GM23338 (cell line): ENCODE data around the gene CMIP. TPM values are rescaled to one million over a fixed set of nuclear protein-coding genes. Genes with fewer than 3 reads are reported as not detected.

Source experiments
- ATAC-seq: fragments of 200-7000 bp; cut with Tn5 transposase; 3 replicates; pipeline ENCODE4 v1.9.1; 2020
- DNase-seq: peaks from one replicate; pipeline ENCODE4 v3.0.0-alpha.2; 2015; ENCODE audit warnings: low spot score
- H2AFZ ChIP-seq: fragments of 200-600 bp; sonication (generic); 2 replicates; pipeline ENCODE4 v1.8.0; 2016; ENCODE audit warnings: antibody characterized with exemption, mild to moderate bottlenecking, moderate library complexity
- H3F3A ChIP-seq: fragments of 200-600 bp; sonication (generic); replicated peaks from 2 replicates; pipeline ENCODE4 v1.8.0; 2017; ENCODE audit warnings: antibody characterized with exemption, mixed run types, low read depth
- H3K27ac ChIP-seq: fragments of 200-600 bp; sonication (generic); 2 replicates; pipeline ENCODE4 v1.6.1; 2016; ENCODE audit warnings: low read depth
- H3K27me3 ChIP-seq: fragments of 200-600 bp; sonication (generic); 2 replicates; pipeline ENCODE4 v1.8.0; 2016; ENCODE audit warnings: mild to moderate bottlenecking, mixed run types, moderate library complexity; ENCODE audit not compliant: insufficient read depth
- H3K36me3 ChIP-seq: fragments of 200-600 bp; sonication (generic); 2 replicates; pipeline ENCODE4 v1.8.0; 2016; ENCODE audit warnings: mild to moderate bottlenecking; ENCODE audit not compliant: insufficient read depth
- H3K4me1 ChIP-seq: fragments of 200-600 bp; sonication (generic); 2 replicates; pipeline ENCODE4 v1.8.0; 2016; ENCODE audit warnings: mild to moderate bottlenecking, moderate library complexity; ENCODE audit not compliant: insufficient read depth
- H3K4me2 ChIP-seq: fragments of 200-600 bp; sonication (generic); 2 replicates; pipeline ENCODE4 v1.7.1; 2017; ENCODE audit warnings: mixed run types
- H3K4me3 ChIP-seq: fragments of 200-600 bp; sonication (generic); 2 replicates; pipeline ENCODE4 v1.6.1; 2016; ENCODE audit warnings: mixed run types
- H3K79me2 ChIP-seq: fragments of 200-600 bp; sonication (generic); replicated peaks from 2 replicates; pipeline ENCODE4 v1.8.0; 2017; ENCODE audit warnings: mild to moderate bottlenecking; ENCODE audit not compliant: insufficient read depth
- H3K9me2 ChIP-seq: fragments of 200-600 bp; sonication (generic); 2 replicates; pipeline ENCODE4 v1.8.0; 2017; ENCODE audit not compliant: insufficient read depth
- H4K20me1 ChIP-seq: fragments of 200-600 bp; sonication (generic); replicated peaks from 2 replicates; pipeline ENCODE4 v1.8.0; 2017; ENCODE audit warnings: mild to moderate bottlenecking; ENCODE audit not compliant: insufficient read depth
- H3K27ac Mint-ChIP-seq: 2 replicates; pipeline ENCODE4 v1.8.0; 2020; ENCODE audit warnings: inconsistent platforms, mild to moderate bottlenecking, moderate library complexity, mixed read lengths
- H3K27me3 Mint-ChIP-seq: 3 replicates; pipeline ENCODE4 v1.8.0; 2022; ENCODE audit warnings: low read depth, mild to moderate bottlenecking, moderate library complexity, mixed read lengths, inconsistent platforms; ENCODE audit not compliant: insufficient read depth, poor library complexity
- H3K36me3 Mint-ChIP-seq: 3 replicates; pipeline ENCODE4 v1.8.0; 2021; ENCODE audit warnings: low read depth, mild to moderate bottlenecking, inconsistent platforms, moderate library complexity, mixed read lengths
- H3K4me1 Mint-ChIP-seq: 3 replicates; pipeline ENCODE4 v1.8.0; 2020; ENCODE audit warnings: mild to moderate bottlenecking, inconsistent platforms, mixed read lengths
- H3K4me3 Mint-ChIP-seq: 3 replicates; pipeline ENCODE4 v1.8.0; 2021; ENCODE audit warnings: moderate library complexity, mild to moderate bottlenecking, inconsistent platforms, mixed read lengths
- H3K9me3 Mint-ChIP-seq: 3 replicates; pipeline ENCODE4 v1.8.0; 2020; ENCODE audit warnings: moderate library complexity, mild to moderate bottlenecking, inconsistent platforms, mixed read lengths
- CREB1 ChIP-seq: fragments of 250-450 bp; sonication (Bioruptor Pico); IDR thresholded peaks from 2 replicates; pipeline ENCODE4 v1.5.0; 2020; ENCODE audit warnings: low read depth, mild to moderate bottlenecking, moderate library complexity
- EZH2 ChIP-seq: fragments of 200-600 bp; sonication (generic); IDR thresholded peaks from one replicate; pipeline ENCODE4 v1.8.0; 2017; ENCODE audit warnings: antibody characterized with exemption, mild to moderate bottlenecking, low read depth; ENCODE audit not compliant: unreplicated experiment
- EZH2phosphoT487 ChIP-seq: fragments of 200-600 bp; sonication (generic); IDR thresholded peaks from one replicate; pipeline ENCODE4 v1.8.1; 2018; ENCODE audit warnings: antibody characterized with exemption; ENCODE audit not compliant: unreplicated experiment
- JUNB ChIP-seq: IDR thresholded peaks from one replicate; pipeline ENCODE4 v1.6.1; 2016; ENCODE audit warnings: antibody characterized with exemption; ENCODE audit not compliant: unreplicated experiment
- NANOG ChIP-seq: IDR thresholded peaks from 2 replicates; pipeline ENCODE4 v1.6.1; 2016; ENCODE audit warnings: antibody characterized with exemption, borderline replicate concordance
- POLR2AphosphoS5 ChIP-seq: IDR thresholded peaks from 2 replicates; pipeline ENCODE4 v1.6.1; 2016; ENCODE audit warnings: antibody characterized with exemption, low read depth
- STAT1 ChIP-seq: IDR thresholded peaks from one replicate; pipeline ENCODE4 v1.6.1; 2016; ENCODE audit warnings: antibody characterized with exemption; ENCODE audit not compliant: unreplicated experiment
- ZNF114 ChIP-seq: fragments of 250-450 bp; sonication (Bioruptor Pico); IDR thresholded peaks from 2 replicates; pipeline ENCODE4 v1.5.0; 2020; ENCODE audit warnings: mild to moderate bottlenecking, moderate library complexity
- ZNF331 ChIP-seq: fragments of 250-450 bp; sonication (Bioruptor Pico); IDR thresholded peaks from 2 replicates; pipeline ENCODE4 v1.5.0; 2020; ENCODE audit warnings: low read depth, mild to moderate bottlenecking, moderate library complexity
- polyA plus RNA-seq: library from polyadenylated mRNA; unstranded; fragments of >200 nt; fragmentation: Nextera tagmentation; extraction: Ambion mirVana; gene quantifications from 2 replicates; pipeline ENCODE4 v1.2.1, GENCODE V29; 2016
- total RNA-seq: library from RNA; depleted of rRNA; stranded (reverse); fragments of >200 nt; shearing (Covaris generic); gene quantifications from 2 replicates; pipeline ENCODE4 v1.2.3, GENCODE V29; 2014
- TF ChIP-seq, protein P1 (sequence below), 2 experiments: fragments of 200-600 bp in 1 of 2; sonication (generic) in 1 of 2; conservative IDR thresholded peaks; 2 replicates each; pipeline versions ENCODE4 v1.5.1 to v1.6.1; 2016 to 2017; ENCODE audit warnings: antibody characterized with exemption in 2 of 2, low read depth in 2 of 2, mild to moderate bottlenecking in 2 of 2, moderate library complexity in 1 of 2
- TF ChIP-seq, protein P2 (sequence below): IDR thresholded peaks from one replicate; pipeline ENCODE4 v1.6.1; 2018; ENCODE audit warnings: antibody characterized with exemption; ENCODE audit not compliant: unreplicated experiment
- TF ChIP-seq, protein P3 (sequence below): fragments of 250-450 bp; sonication (Bioruptor Pico); IDR thresholded peaks from 2 replicates; pipeline ENCODE4 v1.5.0; 2020; ENCODE audit warnings: mild to moderate bottlenecking, moderate library complexity
- TF ChIP-seq, protein P4 (sequence below): IDR thresholded peaks from 2 replicates; pipeline ENCODE4 v1.6.1; 2016; ENCODE audit warnings: antibody characterized with exemption

The CMIP gene
- total and polyA plus RNA-seq, 2 experiments from 2014 or later, result 9.5 to 62.3 TPM

DNA sequence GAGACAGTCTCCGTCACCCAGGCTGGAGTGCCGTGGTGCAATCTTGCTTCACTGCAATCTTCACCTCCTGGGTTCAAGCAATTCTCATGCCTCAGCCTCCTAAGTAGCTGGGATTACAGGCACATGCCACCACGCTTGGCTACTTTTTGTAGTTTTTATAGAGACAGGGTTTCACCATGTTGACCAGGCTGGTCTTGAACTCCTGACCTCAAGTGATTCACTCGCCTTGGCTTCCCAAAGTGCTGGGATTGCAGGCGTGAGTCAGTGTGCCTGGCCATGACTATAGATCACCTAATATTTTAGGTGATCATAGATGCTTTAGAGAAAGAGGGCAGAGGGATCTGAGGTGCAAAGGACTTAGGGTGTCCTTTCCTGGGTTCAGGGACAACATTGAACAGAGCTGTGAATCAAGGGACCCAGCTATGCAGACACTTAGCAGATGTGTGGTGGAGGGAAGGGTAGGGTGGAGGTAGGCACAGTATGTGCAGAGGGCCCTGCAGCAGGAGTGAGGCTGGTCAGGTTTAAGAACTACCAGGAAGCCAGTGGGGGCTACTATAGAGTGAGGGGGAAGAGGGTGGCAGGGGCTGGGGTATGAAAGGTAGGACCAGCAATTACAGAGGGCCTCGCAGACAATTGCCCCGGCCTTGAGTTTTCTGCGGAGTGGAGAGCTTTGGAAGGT, 116.5 kb downstream of the CMIP start:
- peaks cover 38% of the 10 kb centered on the region for H4K20me1 ChIP-seq
- H3K4me1 Mint-ChIP-seq, result peaks cover 11% of the 10 kb centered on the region

More for the DNA sequence above, 116.5 kb downstream of the CMIP start:
- no peaks in the 10 kb centered on the region for H3K4me1 ChIP-seq
- peaks cover 5% of the 10 kb centered on the region for H3K27me3 Mint-ChIP-seq
- H3K27ac ChIP-seq, result no peak overlapping the region
- H2AFZ ChIP-seq, result no peak overlapping the region
- H3K36me3 Mint-ChIP-seq, result no peaks in the 10 kb centered on the region; the same call in 2 of the 3 replicates
- no peak for ATAC-seq
- DNase-seq, result no peak
- peaks cover 84% of the 10 kb centered on the region for H3K79me2 ChIP-seq
- no peaks in the 10 kb centered on the region for H3K9me2 ChIP-seq
- no peak overlapping the region for H3K27ac Mint-ChIP-seq
- H3K36me3 ChIP-seq, result no peaks in the 10 kb centered on the region
- no peaks in the 10 kb centered on the region for H3K27me3 ChIP-seq
- H3K4me3 Mint-ChIP-seq, result no peak overlapping the region
- H3F3A ChIP-seq, result no peaks in the 10 kb centered on the region
- H3K9me3 Mint-ChIP-seq, result no peaks in the 10 kb centered on the region
- no peak overlapping the region for H3K4me3 ChIP-seq
- TF ChIP-seq, protein P1, sequence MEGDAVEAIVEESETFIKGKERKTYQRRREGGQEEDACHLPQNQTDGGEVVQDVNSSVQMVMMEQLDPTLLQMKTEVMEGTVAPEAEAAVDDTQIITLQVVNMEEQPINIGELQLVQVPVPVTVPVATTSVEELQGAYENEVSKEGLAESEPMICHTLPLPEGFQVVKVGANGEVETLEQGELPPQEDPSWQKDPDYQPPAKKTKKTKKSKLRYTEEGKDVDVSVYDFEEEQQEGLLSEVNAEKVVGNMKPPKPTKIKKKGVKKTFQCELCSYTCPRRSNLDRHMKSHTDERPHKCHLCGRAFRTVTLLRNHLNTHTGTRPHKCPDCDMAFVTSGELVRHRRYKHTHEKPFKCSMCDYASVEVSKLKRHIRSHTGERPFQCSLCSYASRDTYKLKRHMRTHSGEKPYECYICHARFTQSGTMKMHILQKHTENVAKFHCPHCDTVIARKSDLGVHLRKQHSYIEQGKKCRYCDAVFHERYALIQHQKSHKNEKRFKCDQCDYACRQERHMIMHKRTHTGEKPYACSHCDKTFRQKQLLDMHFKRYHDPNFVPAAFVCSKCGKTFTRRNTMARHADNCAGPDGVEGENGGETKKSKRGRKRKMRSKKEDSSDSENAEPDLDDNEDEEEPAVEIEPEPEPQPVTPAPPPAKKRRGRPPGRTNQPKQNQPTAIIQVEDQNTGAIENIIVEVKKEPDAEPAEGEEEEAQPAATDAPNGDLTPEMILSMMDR (conservative IDR thresholded peaks at IDR 0.05; ENCODE audit: low read depth in 2 of 2), result no peak
- TF ChIP-seq EZH2phosphoT487, result no peak
- TF ChIP-seq JUNB, result no peak
- no peak for TF ChIP-seq CREB1 (CRISPR knock-in tag)
- no peak for TF ChIP-seq NANOG
- TF ChIP-seq STAT1, result no peak
- no peak for TF ChIP-seq POLR2AphosphoS5
- no peak for TF ChIP-seq EZH2
- TF ChIP-seq, protein P2, sequence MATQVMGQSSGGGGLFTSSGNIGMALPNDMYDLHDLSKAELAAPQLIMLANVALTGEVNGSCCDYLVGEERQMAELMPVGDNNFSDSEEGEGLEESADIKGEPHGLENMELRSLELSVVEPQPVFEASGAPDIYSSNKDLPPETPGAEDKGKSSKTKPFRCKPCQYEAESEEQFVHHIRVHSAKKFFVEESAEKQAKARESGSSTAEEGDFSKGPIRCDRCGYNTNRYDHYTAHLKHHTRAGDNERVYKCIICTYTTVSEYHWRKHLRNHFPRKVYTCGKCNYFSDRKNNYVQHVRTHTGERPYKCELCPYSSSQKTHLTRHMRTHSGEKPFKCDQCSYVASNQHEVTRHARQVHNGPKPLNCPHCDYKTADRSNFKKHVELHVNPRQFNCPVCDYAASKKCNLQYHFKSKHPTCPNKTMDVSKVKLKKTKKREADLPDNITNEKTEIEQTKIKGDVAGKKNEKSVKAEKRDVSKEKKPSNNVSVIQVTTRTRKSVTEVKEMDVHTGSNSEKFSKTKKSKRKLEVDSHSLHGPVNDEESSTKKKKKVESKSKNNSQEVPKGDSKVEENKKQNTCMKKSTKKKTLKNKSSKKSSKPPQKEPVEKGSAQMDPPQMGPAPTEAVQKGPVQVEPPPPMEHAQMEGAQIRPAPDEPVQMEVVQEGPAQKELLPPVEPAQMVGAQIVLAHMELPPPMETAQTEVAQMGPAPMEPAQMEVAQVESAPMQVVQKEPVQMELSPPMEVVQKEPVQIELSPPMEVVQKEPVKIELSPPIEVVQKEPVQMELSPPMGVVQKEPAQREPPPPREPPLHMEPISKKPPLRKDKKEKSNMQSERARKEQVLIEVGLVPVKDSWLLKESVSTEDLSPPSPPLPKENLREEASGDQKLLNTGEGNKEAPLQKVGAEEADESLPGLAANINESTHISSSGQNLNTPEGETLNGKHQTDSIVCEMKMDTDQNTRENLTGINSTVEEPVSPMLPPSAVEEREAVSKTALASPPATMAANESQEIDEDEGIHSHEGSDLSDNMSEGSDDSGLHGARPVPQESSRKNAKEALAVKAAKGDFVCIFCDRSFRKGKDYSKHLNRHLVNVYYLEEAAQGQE, result no peak
- TF ChIP-seq ZNF114 (CRISPR knock-in tag), result no peak
- TF ChIP-seq, protein P3, sequence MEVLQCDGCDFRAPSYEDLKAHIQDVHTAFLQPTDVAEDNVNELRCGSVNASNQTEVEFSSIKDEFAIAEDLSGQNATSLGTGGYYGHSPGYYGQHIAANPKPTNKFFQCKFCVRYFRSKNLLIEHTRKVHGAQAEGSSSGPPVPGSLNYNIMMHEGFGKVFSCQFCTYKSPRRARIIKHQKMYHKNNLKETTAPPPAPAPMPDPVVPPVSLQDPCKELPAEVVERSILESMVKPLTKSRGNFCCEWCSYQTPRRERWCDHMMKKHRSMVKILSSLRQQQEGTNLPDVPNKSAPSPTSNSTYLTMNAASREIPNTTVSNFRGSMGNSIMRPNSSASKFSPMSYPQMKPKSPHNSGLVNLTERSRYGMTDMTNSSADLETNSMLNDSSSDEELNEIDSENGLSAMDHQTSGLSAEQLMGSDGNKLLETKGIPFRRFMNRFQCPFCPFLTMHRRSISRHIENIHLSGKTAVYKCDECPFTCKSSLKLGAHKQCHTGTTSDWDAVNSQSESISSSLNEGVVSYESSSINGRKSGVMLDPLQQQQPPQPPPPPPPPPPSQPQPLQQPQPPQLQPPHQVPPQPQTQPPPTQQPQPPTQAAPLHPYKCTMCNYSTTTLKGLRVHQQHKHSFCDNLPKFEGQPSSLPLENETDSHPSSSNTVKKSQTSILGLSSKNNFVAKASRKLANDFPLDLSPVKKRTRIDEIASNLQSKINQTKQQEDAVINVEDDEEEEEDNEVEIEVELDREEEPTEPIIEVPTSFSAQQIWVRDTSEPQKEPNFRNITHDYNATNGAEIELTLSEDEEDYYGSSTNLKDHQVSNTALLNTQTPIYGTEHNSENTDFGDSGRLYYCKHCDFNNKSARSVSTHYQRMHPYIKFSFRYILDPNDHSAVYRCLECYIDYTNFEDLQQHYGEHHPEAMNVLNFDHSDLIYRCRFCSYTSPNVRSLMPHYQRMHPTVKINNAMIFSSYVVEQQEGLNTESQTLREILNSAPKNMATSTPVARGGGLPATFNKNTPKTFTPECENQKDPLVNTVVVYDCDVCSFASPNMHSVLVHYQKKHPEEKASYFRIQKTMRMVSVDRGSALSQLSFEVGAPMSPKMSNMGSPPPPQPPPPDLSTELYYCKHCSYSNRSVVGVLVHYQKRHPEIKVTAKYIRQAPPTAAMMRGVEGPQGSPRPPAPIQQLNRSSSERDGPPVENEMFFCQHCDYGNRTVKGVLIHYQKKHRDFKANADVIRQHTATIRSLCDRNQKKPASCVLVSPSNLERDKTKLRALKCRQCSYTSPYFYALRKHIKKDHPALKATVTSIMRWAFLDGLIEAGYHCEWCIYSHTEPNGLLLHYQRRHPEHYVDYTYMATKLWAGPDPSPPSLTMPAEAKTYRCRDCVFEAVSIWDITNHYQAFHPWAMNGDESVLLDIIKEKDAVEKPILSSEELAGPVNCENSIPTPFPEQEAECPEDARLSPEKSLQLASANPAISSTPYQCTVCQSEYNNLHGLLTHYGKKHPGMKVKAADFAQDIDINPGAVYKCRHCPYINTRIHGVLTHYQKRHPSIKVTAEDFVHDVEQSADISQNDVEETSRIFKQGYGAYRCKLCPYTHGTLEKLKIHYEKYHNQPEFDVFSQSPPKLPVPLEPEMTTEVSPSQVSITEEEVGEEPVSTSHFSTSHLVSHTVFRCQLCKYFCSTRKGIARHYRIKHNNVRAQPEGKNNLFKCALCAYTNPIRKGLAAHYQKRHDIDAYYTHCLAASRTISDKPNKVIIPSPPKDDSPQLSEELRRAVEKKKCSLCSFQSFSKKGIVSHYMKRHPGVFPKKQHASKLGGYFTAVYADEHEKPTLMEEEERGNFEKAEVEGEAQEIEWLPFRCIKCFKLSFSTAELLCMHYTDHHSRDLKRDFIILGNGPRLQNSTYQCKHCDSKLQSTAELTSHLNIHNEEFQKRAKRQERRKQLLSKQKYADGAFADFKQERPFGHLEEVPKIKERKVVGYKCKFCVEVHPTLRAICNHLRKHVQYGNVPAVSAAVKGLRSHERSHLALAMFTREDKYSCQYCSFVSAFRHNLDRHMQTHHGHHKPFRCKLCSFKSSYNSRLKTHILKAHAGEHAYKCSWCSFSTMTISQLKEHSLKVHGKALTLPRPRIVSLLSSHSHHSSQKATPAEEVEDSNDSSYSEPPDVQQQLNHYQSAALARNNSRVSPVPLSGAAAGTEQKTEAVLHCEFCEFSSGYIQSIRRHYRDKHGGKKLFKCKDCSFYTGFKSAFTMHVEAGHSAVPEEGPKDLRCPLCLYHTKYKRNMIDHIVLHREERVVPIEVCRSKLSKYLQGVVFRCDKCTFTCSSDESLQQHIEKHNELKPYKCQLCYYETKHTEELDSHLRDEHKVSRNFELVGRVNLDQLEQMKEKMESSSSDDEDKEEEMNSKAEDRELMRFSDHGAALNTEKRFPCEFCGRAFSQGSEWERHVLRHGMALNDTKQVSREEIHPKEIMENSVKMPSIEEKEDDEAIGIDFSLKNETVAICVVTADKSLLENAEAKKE, result no peak
- TF ChIP-seq, protein P4, sequence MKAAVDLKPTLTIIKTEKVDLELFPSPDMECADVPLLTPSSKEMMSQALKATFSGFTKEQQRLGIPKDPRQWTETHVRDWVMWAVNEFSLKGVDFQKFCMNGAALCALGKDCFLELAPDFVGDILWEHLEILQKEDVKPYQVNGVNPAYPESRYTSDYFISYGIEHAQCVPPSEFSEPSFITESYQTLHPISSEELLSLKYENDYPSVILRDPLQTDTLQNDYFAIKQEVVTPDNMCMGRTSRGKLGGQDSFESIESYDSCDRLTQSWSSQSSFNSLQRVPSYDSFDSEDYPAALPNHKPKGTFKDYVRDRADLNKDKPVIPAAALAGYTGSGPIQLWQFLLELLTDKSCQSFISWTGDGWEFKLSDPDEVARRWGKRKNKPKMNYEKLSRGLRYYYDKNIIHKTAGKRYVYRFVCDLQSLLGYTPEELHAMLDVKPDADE, result no peak
- no peak for TF ChIP-seq ZNF331 (CRISPR knock-in tag)
- H3K4me2 ChIP-seq, result no peak overlapping the region
